HG02970 (cell line): ENCODE results near the gene WNT4.

ENCODE experiments used
- ATAC-seq: cut with Tn5 transposase; IDR thresholded peaks from one replicate; pipeline ENCODE4 v1.9.1; 2021; ENCODE audit warnings: mild to moderate bottlenecking, moderate library complexity, moderate number of reproducible peaks; ENCODE audit not compliant: unreplicated experiment, low FRiP score

WNT4 gene

GRCh38 chr1:22089787-22090186, 53.1 kb downstream of the WNT4 start:
- no peak for ATAC-seq

GRCh38 chr1:22089134-22089571, 53.7 kb downstream of the WNT4 start:
- ATAC-seq: no peak

- no peak for ATAC-seq
Observed at GRCh38 chr1:22088331-22088730, 54.6 kb downstream of the WNT4 start.

- no peak for ATAC-seq
Observed at GRCh38 chr1:22080191-22080590, 62.7 kb downstream of the WNT4 start.

GRCh38 chr1:22078133-22078532, 64.8 kb downstream of the WNT4 start:
- no peak for ATAC-seq

GRCh38 chr1:22077728-22078127, 65.2 kb downstream of the WNT4 start:
- no peak for ATAC-seq

GRCh38 chr1:22076346-22076745, 66.6 kb downstream of the WNT4 start:
- ATAC-seq: no peak

GRCh38 chr1:22075718-22076117, 67.2 kb downstream of the WNT4 start:
- no peak for ATAC-seq

GRCh38 chr1:22074803-22075202, 68.1 kb downstream of the WNT4 start:
- ATAC-seq: no peak

- ATAC-seq: no peak
Observed at GRCh38 chr1:22071511-22071910, 71.4 kb downstream of the WNT4 start.
